Measurements from ENCODE around the gene CAPN13.

The CAPN13 gene

DNA sequence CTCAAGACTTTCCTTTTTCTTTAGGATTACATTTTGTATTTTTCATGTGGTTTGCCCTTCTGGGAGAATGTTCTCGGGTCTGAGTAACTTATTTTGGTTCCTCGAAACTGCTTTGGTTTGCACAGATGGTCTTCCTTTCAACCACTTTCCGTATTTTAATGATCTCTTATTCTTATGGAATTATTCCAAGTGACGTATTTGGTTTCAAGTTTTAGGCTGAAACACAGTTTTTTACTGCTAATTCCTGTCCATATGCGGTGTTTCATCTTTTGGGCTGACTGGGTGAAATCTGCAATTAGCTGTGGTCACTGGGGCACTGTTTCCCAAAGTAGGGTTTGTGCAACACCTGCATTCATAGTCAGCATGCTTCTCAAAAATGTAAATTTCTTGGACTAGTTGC is 122.7 kb downstream of the CAPN13 start:
- no peak for TF ChIP-seq TEAD4 (IDR thresholded peaks at IDR 0.05)
- no peak for TF ChIP-seq NFIC (IDR thresholded peaks at IDR 0.05)
- TF ChIP-seq YY1 (IDR thresholded peaks at IDR 0.05; ENCODE audit: low read depth), result no peak
- no peak for TF ChIP-seq RAD21 (IDR thresholded peaks at IDR 0.05; ENCODE audit: low read depth)
- TF ChIP-seq ZBTB7A (IDR thresholded peaks at IDR 0.05; ENCODE audit: low read depth), result no peak
- no peak for TF ChIP-seq TCF12 (IDR thresholded peaks at IDR 0.05; ENCODE audit: low read depth)
- no peak for TF ChIP-seq TAF1 (IDR thresholded peaks at IDR 0.05; ENCODE audit: low read depth)
- TF ChIP-seq, protein P1, sequence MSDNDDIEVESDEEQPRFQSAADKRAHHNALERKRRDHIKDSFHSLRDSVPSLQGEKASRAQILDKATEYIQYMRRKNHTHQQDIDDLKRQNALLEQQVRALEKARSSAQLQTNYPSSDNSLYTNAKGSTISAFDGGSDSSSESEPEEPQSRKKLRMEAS (IDR thresholded peaks at IDR 0.05), result no peak

DNA sequence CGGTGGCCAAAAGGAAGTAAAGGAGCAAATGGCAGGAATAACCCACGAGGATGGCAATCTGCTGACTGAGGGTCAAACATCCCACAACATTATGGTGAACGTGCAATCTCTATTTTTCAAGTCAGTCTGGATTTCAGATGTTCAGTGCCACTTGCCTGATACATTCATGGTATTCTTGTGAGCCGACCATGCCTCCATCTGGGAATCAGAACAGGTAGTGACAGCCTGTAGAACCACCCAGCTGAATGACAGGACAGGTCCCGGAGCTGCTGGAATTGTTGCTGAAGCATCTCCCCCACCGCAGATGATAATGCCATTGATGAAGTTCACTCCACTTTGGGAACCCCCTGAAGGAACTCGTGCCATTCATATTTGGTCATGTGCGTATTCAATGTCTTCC is 123.2 kb downstream of the CAPN13 start:
- TF ChIP-seq TCF12 (IDR thresholded peaks at IDR 0.05; ENCODE audit: low read depth) (no peak), CEBPB (IDR thresholded peaks at IDR 0.05) (no peak), FOXM1 (IDR thresholded peaks at IDR 0.05; ENCODE audit: borderline replicate concordance, low read depth) (no peak), EP300 (IDR thresholded peaks at IDR 0.05; ENCODE audit: borderline replicate concordance) (no peak), YY1 (IDR thresholded peaks at IDR 0.05; ENCODE audit: low read depth) (no peak), ZBTB7A (IDR thresholded peaks at IDR 0.05; ENCODE audit: low read depth) (no peak)
- TF ChIP-seq, protein P2, sequence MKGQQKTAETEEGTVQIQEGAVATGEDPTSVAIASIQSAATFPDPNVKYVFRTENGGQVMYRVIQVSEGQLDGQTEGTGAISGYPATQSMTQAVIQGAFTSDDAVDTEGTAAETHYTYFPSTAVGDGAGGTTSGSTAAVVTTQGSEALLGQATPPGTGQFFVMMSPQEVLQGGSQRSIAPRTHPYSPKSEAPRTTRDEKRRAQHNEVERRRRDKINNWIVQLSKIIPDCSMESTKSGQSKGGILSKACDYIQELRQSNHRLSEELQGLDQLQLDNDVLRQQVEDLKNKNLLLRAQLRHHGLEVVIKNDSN (IDR thresholded peaks at IDR 0.05), result no peak

GRCh38 chr2:30683236-30683956 is 123.8 kb downstream of the CAPN13 start:
- no peak for TF ChIP-seq REST (IDR thresholded peaks at IDR 0.05; ENCODE audit: low read depth)
- TF ChIP-seq RAD21 (IDR thresholded peaks at IDR 0.05; ENCODE audit: low read depth), result no peak
- no peak for TF ChIP-seq EGR1 (IDR thresholded peaks at IDR 0.05)
- TF ChIP-seq TCF12 (IDR thresholded peaks at IDR 0.05; ENCODE audit: low read depth), result no peak
- TF ChIP-seq TEAD4 (IDR thresholded peaks at IDR 0.05), result no peak
- no peak for TF ChIP-seq FOXM1 (IDR thresholded peaks at IDR 0.05; ENCODE audit: borderline replicate concordance, low read depth)
- TF ChIP-seq YY1 (IDR thresholded peaks at IDR 0.05; ENCODE audit: low read depth), result no peak
- no peak for TF ChIP-seq TAF1 (IDR thresholded peaks at IDR 0.05; ENCODE audit: low read depth)
- TF ChIP-seq, protein P1 (IDR thresholded peaks at IDR 0.05), result no peak
- TF ChIP-seq CREB1 (IDR thresholded peaks at IDR 0.05; ENCODE audit: low read depth), result no peak
- TF ChIP-seq, protein P2 (IDR thresholded peaks at IDR 0.05), result no peak
- TF ChIP-seq EP300 (IDR thresholded peaks at IDR 0.05; ENCODE audit: borderline replicate concordance), result no peak
- TF ChIP-seq CEBPB (IDR thresholded peaks at IDR 0.05), result no peak
- TF ChIP-seq ZBTB7A (IDR thresholded peaks at IDR 0.05; ENCODE audit: low read depth), result no peak
- TF ChIP-seq NFIC (IDR thresholded peaks at IDR 0.05), result no peak

DNA sequence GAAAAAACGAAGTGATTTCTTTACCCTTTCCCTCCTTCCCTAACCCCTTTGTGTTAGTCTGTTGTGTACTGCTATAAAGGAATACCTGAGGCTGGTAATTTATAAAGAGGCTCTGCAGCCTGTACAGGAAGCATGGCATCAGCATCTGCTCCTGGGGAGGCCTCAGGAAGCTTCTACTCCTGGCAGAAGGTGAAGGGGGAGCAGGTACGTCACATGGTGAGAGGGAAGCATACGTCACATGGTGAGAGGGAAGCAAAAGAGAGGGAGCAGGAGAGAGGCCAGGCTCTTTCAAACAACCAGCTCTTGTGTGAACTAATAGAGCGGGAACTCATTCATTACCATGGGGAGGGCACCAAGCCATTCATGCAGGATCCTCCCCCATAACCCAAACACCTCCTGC is 126.2 kb downstream of the CAPN13 start:
- no peak for TF ChIP-seq TAF1 (IDR thresholded peaks at IDR 0.05; ENCODE audit: low read depth)
- TF ChIP-seq, protein P2 (IDR thresholded peaks at IDR 0.05), result no peak
- no peak for TF ChIP-seq EGR1 (IDR thresholded peaks at IDR 0.05)
- no peak for TF ChIP-seq CEBPB (IDR thresholded peaks at IDR 0.05)
- TF ChIP-seq EP300 (IDR thresholded peaks at IDR 0.05; ENCODE audit: borderline replicate concordance), result no peak
- no peak for TF ChIP-seq YY1 (IDR thresholded peaks at IDR 0.05; ENCODE audit: low read depth)
- no peak for TF ChIP-seq ZBTB7A (IDR thresholded peaks at IDR 0.05; ENCODE audit: low read depth)
- TF ChIP-seq TCF12 (IDR thresholded peaks at IDR 0.05; ENCODE audit: low read depth), result no peak
- TF ChIP-seq TEAD4 (IDR thresholded peaks at IDR 0.05), result no peak
- no peak for TF ChIP-seq CREB1 (IDR thresholded peaks at IDR 0.05; ENCODE audit: low read depth)

DNA sequence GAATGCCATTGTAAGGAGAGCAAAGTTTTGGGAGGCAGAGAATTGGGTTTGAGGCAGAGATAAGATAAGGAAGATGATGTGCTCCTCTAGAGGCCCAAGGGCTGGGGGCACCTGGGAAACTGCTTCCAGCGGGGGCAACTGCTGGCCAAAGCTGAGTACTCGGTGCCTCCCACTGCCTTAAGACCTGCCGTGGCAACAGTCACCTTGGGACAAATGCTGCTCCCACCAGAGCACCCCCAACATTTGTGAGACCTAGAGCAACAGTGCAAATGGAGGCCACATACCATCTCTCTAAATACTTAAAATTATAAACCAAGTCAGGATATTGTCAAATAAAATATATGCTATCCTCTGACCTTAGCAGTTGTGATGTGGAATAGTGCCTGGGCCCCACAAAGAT is 127.1 kb downstream of the CAPN13 start:
- TF ChIP-seq, protein P1 (IDR thresholded peaks at IDR 0.05), result no peak
- TF ChIP-seq, protein P2 (IDR thresholded peaks at IDR 0.05), result no peak
- TF ChIP-seq CREB1 (IDR thresholded peaks at IDR 0.05; ENCODE audit: low read depth) (no peak), FOXM1 (IDR thresholded peaks at IDR 0.05; ENCODE audit: borderline replicate concordance, low read depth) (no peak), EGR1 (IDR thresholded peaks at IDR 0.05) (no peak), YY1 (IDR thresholded peaks at IDR 0.05; ENCODE audit: low read depth) (no peak), TEAD4 (IDR thresholded peaks at IDR 0.05) (no peak), TCF12 (IDR thresholded peaks at IDR 0.05; ENCODE audit: low read depth) (no peak), RAD21 (IDR thresholded peaks at IDR 0.05; ENCODE audit: low read depth) (no peak), NFIC (IDR thresholded peaks at IDR 0.05) (no peak), REST (IDR thresholded peaks at IDR 0.05; ENCODE audit: low read depth) (no peak), TAF1 (IDR thresholded peaks at IDR 0.05; ENCODE audit: low read depth) (no peak), ZBTB7A (IDR thresholded peaks at IDR 0.05; ENCODE audit: low read depth) (no peak)
